GM12878 (cell line): ENCODE results near the gene BAK1.

Experiments used
- EZH2 ChIP-seq: IDR thresholded peaks from 2 replicates; pipeline ENCODE4 v1.6.1; 2012; ENCODE audit warnings: low read depth, mild to moderate bottlenecking, control low read depth, inconsistent platforms, low read length, borderline replicate concordance; ENCODE audit not compliant: control insufficient read depth
- HCFC1 ChIP-seq: fragments of 150-350 bp; IDR thresholded peaks from 2 replicates; pipeline ENCODE4 v1.6.1; 2014; ENCODE audit warnings: low read length
- TCF3 ChIP-seq: IDR thresholded peaks from 2 replicates; pipeline ENCODE4 v1.6.1; 2012; ENCODE audit warnings: low read depth, mild to moderate bottlenecking, low read length, borderline replicate concordance; ENCODE audit not compliant: insufficient read depth
- ZNF217 ChIP-seq: fragments of 450-650 bp; IDR thresholded peaks from 2 replicates; pipeline ENCODE4 v1.6.1; 2017; ENCODE audit warnings: antibody characterized with exemption, mild to moderate bottlenecking
- TF ChIP-seq, protein P1 (sequence below), 3 experiments: IDR thresholded peaks in 2 of 3; conservative IDR thresholded peaks in 1 of 3; 2 replicates each; pipeline ENCODE4 v1.5.1; 2011; ENCODE audit warnings: low read depth in 3 of 3, low read length in 3 of 3, mild to moderate bottlenecking in 3 of 3, control low read depth in 2 of 3, moderate library complexity in 2 of 3, inconsistent platforms in 1 of 3, mixed read lengths in 1 of 3; ENCODE audit not compliant: control insufficient read depth in 2 of 3, insufficient read depth in 1 of 3; ENCODE audit errors: extremely low read depth in 1 of 3

DNA sequence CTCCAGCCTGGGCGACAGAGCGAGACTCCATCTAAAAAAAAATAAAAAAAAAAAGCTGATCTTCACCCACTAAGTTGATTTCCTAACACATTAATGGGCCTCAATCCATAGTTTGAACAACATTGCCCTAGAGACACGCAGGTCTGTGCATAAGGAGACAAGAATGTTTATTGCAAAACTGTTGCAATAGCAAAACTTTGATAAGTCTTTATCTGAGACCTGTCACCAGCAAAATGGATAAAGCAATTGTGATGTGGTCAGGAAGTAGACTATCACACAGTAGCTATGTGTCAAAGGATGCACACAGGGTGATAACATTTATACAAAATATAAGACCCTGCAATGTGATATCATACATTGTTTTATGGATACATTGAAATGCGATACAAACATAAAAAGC is 36.8 kb upstream of the BAK1 start:
- TF ChIP-seq ZNF217 (no peak), EZH2 (no peak), HCFC1 (no peak), TCF3 (no peak)
- TF ChIP-seq, protein P1, sequence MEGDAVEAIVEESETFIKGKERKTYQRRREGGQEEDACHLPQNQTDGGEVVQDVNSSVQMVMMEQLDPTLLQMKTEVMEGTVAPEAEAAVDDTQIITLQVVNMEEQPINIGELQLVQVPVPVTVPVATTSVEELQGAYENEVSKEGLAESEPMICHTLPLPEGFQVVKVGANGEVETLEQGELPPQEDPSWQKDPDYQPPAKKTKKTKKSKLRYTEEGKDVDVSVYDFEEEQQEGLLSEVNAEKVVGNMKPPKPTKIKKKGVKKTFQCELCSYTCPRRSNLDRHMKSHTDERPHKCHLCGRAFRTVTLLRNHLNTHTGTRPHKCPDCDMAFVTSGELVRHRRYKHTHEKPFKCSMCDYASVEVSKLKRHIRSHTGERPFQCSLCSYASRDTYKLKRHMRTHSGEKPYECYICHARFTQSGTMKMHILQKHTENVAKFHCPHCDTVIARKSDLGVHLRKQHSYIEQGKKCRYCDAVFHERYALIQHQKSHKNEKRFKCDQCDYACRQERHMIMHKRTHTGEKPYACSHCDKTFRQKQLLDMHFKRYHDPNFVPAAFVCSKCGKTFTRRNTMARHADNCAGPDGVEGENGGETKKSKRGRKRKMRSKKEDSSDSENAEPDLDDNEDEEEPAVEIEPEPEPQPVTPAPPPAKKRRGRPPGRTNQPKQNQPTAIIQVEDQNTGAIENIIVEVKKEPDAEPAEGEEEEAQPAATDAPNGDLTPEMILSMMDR (IDR thresholded peaks at IDR 0.05 in 2 of 3, conservative IDR thresholded peaks at IDR 0.05 in 1 of 3; ENCODE audit: control insufficient read depth in 2 of 3, extremely low read depth in 1 of 3, insufficient read depth in 1 of 3, low read depth in 3 of 3, low read length in 3 of 3), result no peak
